Esophagus squamous epithelium (tissue), 5 donors: ENCODE data around the gene ZNF415. TPM values are rescaled to one million over a fixed set of nuclear protein-coding genes. Genes with fewer than 3 reads are reported as not detected.

ENCODE experiments used
- DNase-seq: peaks from one replicate; lab custom pipeline; 2025; lab: John Stamatoyannopoulos, UW
- H3K27ac ChIP-seq, 4 donors: fragments of 200-600 bp; sonication (generic); one replicate each; pipeline ENCODE4 v1.5.1; 2016 to 2019; ENCODE audit warnings: mild to moderate bottlenecking in 1 of 4
- H3K27me3 ChIP-seq, 4 donors: fragments of 200-600 bp; sonication (generic); 1 replicate in 3 of 4; 2 replicates in 1 of 4; pipeline versions ENCODE4 v1.5.1 to v1.6.0; 2017 to 2021; ENCODE audit warnings: antibody characterized with exemption in 1 of 4
- H3K36me3 ChIP-seq, 3 donors: fragments of 200-600 bp; sonication (generic); one replicate each; pipeline ENCODE4 v1.5.1; 2016 to 2019
- H3K4me1 ChIP-seq, 3 donors: fragments of 200-600 bp; sonication (generic); one replicate each; pipeline ENCODE4 v1.5.1; 2017 to 2019
- H3K4me3 ChIP-seq, 4 donors: fragments of 200-600 bp; sonication (generic); 1 replicate in 3 of 4; 2 replicates in 1 of 4; pipeline ENCODE4 v1.5.1; 2016 to 2019; ENCODE audit warnings: mild to moderate bottlenecking in 2 of 4, moderate library complexity in 1 of 4
- H3K9me3 ChIP-seq, 3 donors: fragments of 200-600 bp; sonication (generic); one replicate each; pipeline ENCODE4 v1.5.1; 2016 to 2019
- POLR2A ChIP-seq, 4 donors: fragments of 450-650 bp; IDR thresholded peaks; one replicate each; pipeline ENCODE4 v1.6.1; 2017; ENCODE audit warnings: antibody characterized with exemption in 4 of 4, mild to moderate bottlenecking in 4 of 4, moderate library complexity in 3 of 4
- WGBS, 2 donors: methylation state at CpG; one replicate each; pipeline ENCODE4 v1.1.5; 2018; 5-methylcytosine and 5-hydroxymethylcytosine counted together
- intact Hi-C: fragments of 100-400 bp; cut with DNase I; formaldehyde crosslinking; loops from one replicate; pipeline ENCODE4 v1.15.0; 2022
- total RNA-seq, 4 donors: library from RNA; depleted of rRNA; stranded (reverse); fragments of >200 nt; gene quantifications; one replicate each; pipeline ENCODE4 v1.1.0, GENCODE V29; 2016
- TF ChIP-seq, protein P1 (sequence below), 6 experiments: fragments of 450-650 bp in 4 of 6; fragments of 200-600 bp in 2 of 6; sonication (generic) in 2 of 6; IDR thresholded peaks; one replicate each; pipeline ENCODE4 v1.5.1; 2016 to 2019; ENCODE audit warnings: antibody characterized with exemption in 6 of 6, mild to moderate bottlenecking in 4 of 6, moderate library complexity in 4 of 6
- donor health status: DM: yes; HTN: yes; CAD: no.

The ZNF415 gene
- total RNA-seq, 4 donors from 2014 or later = 0.26 to 4.6 (median 1.3) TPM

DNA sequence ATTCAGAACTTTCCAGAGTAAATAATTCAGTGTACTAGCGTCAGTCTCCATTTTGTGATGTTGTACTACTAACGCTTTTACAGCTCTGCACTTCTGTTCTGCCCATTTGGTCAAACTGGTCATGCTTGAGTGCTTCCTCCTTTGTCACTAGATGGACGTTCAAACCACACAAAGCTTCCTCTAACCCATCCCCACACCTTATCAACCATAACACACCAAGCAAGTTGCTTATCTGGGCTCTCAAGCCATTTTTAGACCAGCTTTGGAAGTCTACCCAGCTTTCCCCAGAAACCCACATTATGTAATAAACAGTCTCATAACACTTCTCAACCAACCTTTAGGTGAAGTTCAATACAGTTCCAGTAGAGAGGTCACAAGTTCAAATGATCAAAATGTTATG is 28.4 kb upstream of the ZNF415 start:
- peaks cover 0 to 14% (median 0%) of the 10 kb centered on the region in 3 donors for H3K36me3 ChIP-seq
- intact Hi-C loops = no loop called here
- DNase-seq = no peak
- WGBS, 2 donors = 60 to 82% methylated on average over 3 of the region's 3 CpGs
- H3K27me3 ChIP-seq = no peaks in the 10 kb centered on the region
- H3K4me1 ChIP-seq = peaks cover 0 to 19% (median 3%) of the 10 kb centered on the region in 3 donors
- TF ChIP-seq, protein P1, sequence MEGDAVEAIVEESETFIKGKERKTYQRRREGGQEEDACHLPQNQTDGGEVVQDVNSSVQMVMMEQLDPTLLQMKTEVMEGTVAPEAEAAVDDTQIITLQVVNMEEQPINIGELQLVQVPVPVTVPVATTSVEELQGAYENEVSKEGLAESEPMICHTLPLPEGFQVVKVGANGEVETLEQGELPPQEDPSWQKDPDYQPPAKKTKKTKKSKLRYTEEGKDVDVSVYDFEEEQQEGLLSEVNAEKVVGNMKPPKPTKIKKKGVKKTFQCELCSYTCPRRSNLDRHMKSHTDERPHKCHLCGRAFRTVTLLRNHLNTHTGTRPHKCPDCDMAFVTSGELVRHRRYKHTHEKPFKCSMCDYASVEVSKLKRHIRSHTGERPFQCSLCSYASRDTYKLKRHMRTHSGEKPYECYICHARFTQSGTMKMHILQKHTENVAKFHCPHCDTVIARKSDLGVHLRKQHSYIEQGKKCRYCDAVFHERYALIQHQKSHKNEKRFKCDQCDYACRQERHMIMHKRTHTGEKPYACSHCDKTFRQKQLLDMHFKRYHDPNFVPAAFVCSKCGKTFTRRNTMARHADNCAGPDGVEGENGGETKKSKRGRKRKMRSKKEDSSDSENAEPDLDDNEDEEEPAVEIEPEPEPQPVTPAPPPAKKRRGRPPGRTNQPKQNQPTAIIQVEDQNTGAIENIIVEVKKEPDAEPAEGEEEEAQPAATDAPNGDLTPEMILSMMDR (IDR thresholded peaks at IDR 0.05) = no peak
- TF ChIP-seq POLR2A (IDR thresholded peaks at IDR 0.05) = no peak
- H3K4me3 ChIP-seq = no peak overlapping the region
- no peak overlapping the region for H3K27ac ChIP-seq
- peaks cover 0 to 64% (median 35%) of the 10 kb centered on the region in 3 donors for H3K9me3 ChIP-seq

DNA sequence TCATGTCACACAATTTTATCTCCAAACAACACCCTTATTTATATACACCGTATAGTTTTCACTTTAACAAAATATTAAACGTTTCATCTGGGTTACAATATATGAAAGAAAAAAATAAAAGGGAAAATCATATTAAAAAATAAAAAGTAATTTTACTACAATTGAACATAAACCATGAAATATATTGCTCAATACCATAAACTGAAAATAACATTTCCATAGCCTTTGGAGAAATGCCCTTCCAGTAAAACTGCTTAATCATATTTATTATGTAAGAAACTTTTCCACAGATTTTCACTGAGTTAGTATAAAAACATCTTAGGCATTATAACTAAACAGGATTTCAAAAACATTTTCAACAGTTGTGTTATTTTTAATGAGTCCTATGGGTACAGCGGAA is 27.6 kb upstream of the ZNF415 start:
- Histone ChIP-seq H3K4me1 (peaks cover 0 to 19% (median 3%) of the 10 kb centered on the region in 3 donors), H3K4me3 (no peak overlapping the region), H3K36me3 (peaks cover 0 to 14% (median 0%) of the 10 kb centered on the region in 3 donors), H3K27ac (no peak overlapping the region), H3K27me3 (no peaks in the 10 kb centered on the region), H3K9me3 (peaks cover 0 to 64% (median 27%) of the 10 kb centered on the region in 3 donors)
- TF ChIP-seq, protein P1 (IDR thresholded peaks at IDR 0.05) = no peak
- TF ChIP-seq POLR2A (IDR thresholded peaks at IDR 0.05) = no peak
- WGBS, 2 donors = 84 to 95% methylated on average over 3 of the region's 3 CpGs
- no peak for DNase-seq
- intact Hi-C loops = no loop called here

DNA sequence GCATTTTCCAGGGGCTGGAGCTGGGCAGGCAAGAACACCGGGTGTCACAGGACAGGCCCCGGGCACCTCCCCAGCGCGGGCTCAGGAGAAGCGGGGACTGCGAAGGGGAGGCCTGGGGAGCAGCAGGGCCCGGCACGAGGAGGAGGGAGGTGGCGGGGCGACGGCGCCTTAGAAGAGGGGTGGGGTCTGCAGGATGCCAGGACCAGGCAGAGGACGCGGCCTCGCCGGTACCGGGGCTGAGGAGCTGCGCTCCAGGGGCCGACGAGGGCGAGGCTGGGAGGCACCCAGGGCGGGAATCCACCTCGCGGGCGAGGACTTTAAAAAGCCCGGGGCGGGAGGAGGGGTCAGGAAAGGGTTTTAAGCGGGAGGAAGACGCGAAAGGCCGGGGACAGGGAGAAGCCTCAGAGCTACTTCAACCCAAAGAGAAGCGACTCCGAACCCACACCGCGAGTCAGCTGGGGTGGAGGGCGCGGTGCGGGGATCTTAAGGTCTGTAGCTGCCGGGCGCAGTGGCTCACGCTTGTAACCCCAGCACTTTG is 25.5 kb upstream of the ZNF415 start:
- 1 to 3% methylated on average over 19 to 22 of the region's 41 CpGs for WGBS, 2 donors
- peaks cover 0 to 19% (median 3%) of the 10 kb centered on the region in 3 donors for H3K4me1 ChIP-seq
- H3K9me3 ChIP-seq = peaks cover 0 to 60% (median 13%) of the 10 kb centered on the region in 3 donors
- TF ChIP-seq, protein P1 (IDR thresholded peaks at IDR 0.05) = no peak
- TF ChIP-seq POLR2A (IDR thresholded peaks at IDR 0.05) = no peak
- intact Hi-C loops = no loop called here
- peak overlapping the region; percentile 44 to 81 (median 58) for H3K4me3 ChIP-seq
- H3K27ac ChIP-seq = peak overlapping the region; percentile 69 to 81 (median 80)
- DNase-seq = no peak
- peaks cover 0 to 30% (median 0%) of the 10 kb centered on the region in 3 donors for H3K36me3 ChIP-seq
- H3K27me3 ChIP-seq = no peaks in the 10 kb centered on the region

DNA sequence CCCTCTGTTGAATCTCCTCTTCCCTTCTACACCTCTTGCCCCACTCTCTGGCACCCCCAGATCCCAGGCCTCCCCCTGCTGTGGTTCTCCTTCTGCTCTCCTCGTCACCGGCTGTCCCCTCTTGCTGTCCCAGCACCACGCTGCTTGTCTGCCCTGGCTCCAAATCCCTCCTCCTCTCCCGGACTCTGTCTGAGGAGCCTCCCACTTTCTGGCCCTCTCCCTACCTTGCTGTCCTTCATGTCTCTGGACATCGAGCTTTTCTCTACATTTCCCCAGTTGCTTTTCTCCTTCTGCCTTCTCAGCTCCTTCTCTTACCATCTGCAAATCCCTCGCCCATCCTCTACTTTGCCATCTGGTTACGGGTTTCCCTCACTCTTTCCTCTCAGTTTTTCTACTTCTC is 24.9 kb upstream of the ZNF415 start:
- intact Hi-C loops = no loop called here
- DNase-seq = no peak

DNA sequence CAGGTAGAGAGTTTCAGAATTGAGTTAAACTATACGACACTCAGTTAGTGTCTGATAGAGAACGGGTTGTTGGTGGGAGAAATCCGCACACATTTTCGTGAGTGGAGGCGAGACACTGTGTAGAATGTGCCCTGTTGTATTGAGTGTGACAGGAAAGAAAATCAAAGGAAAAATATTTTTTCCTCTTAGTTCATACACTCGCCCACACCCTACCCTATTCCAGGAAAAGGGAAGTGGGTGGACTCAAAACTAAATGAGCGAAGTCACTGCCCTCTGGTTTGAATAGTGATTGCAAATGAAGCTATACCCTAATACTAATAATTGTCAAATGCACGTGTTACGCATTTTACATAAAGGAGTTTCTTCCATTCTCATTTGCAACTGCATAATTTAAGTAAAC is 24.1 kb upstream of the ZNF415 start:
- Histone ChIP-seq H3K36me3 (peaks cover 0 to 43% (median 0%) of the 10 kb centered on the region in 3 donors), H3K4me1 (peaks cover 0 to 19% (median 3%) of the 10 kb centered on the region in 3 donors), H3K27me3 (no peaks in the 10 kb centered on the region), H3K27ac (peak overlapping the region in 1 of 4 donors; percentile 81), H3K9me3 (peaks cover 0 to 60% (median 5%) of the 10 kb centered on the region in 3 donors), H3K4me3 (peak overlapping the region in 2 of 4 donors; percentile 65 to 81)
- intact Hi-C loops = no loop called here
- WGBS, 2 donors = 79 to 85% methylated on average over 9 of the region's 9 CpGs
- no peak for DNase-seq
- TF ChIP-seq, protein P1 (IDR thresholded peaks at IDR 0.05) = no peak
- TF ChIP-seq POLR2A (IDR thresholded peaks at IDR 0.05) = no peak

More for the DNA sequence above, 24.9 kb upstream of the ZNF415 start:
- Histone ChIP-seq H3K27ac (peak overlapping the region; percentile 69 to 81 (median 80)), H3K9me3 (peaks cover 0 to 60% (median 10%) of the 10 kb centered on the region in 3 donors), H3K36me3 (peaks cover 0 to 36% (median 0%) of the 10 kb centered on the region in 3 donors), H3K4me1 (peaks cover 0 to 19% (median 3%) of the 10 kb centered on the region in 3 donors), H3K27me3 (no peaks in the 10 kb centered on the region), H3K4me3 (peak overlapping the region; percentile 44 to 81 (median 58))
- 36 to 42% methylated on average over 7 of the region's 7 CpGs for WGBS, 2 donors
- TF ChIP-seq POLR2A (IDR thresholded peaks at IDR 0.05) = no peak
- TF ChIP-seq, protein P1 (IDR thresholded peaks at IDR 0.05) = no peak
